Epidermal melanocyte (primary cell): ENCODE data around the gene CSK.

Source experiments
- DNase-seq: peaks from one replicate; pipeline ENCODE4 v3.0.0; 2011; ENCODE audit warnings: low spot score; ENCODE audit not compliant: insufficient read length

Gene CSK

DNA sequence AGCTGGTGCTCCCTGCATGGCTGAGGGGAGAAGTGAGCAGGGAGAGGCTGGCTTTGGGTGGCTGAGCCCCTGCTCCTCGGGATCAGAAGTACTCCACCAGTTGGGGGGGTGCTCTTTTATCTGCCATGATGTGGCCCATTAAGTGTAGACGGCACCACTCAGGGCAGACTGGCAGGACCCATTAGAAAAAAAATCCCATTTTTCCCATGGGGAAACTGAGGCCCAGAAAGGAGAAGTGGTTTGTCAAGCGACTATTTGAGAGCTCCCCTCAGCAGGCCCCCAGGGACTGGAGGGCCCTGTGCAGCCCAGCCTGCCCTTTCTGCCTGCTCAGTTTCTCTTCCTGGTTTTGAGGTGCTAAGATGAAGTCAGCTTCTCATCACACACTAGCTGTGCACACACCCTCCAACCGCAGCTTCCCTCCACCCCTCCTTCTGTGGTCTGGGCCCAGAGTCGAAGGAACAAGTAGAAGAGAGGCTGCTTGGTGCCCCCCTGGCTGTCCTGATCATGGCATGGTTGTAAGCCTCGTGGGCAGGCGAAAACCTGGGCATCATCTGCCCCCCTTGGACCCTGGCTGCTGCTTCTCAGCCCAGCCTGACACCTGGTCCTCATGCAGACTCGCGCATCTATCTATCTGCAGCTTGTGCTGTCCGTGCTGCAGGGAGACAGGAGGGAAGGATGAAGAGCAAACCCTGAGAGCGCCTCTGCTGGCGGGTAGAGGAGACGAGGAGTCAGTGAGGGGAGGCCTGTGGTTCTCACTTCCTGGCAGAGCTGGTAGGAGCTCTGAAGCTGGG, 5.6 kb downstream of the CSK start:
- DNase-seq, result peak; percentile 55

DNA sequence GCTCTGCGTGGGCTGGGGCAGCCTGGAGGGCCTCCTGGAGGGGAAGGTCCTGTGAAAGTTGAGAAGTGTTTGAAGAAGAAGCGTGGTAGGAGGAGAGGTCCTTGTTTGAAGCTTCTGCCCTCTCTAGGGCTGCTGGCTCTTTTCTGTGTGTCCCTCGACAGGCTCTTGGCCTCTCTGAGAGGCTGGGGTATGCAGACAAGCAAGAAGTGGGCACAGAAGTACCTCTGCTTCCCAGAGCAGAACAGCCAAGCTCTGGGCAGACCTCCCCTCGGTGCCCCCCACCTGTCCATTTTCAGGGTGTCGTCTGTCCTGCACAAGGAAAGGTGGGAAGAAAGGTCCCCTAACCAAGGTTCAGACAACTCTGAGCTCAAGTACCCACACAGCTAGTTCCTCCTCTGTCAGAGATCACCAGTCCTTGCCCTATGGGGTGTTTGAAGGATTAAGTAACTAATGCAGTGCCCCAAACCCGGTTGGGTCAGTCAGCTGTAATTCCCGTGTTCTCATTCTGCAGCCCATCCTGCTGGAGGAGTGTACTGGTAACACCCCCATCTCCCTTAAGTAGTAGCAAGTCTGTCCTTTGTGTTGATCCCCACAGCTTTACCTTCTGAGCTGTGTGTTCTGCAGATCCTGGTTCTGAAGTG, 6.3 kb downstream of the CSK start:
- DNase-seq, result no peak

GRCh38 chr15:74788683-74789151, 6.8 kb downstream of the CSK start:
- DNase-seq, result no peak

DNA sequence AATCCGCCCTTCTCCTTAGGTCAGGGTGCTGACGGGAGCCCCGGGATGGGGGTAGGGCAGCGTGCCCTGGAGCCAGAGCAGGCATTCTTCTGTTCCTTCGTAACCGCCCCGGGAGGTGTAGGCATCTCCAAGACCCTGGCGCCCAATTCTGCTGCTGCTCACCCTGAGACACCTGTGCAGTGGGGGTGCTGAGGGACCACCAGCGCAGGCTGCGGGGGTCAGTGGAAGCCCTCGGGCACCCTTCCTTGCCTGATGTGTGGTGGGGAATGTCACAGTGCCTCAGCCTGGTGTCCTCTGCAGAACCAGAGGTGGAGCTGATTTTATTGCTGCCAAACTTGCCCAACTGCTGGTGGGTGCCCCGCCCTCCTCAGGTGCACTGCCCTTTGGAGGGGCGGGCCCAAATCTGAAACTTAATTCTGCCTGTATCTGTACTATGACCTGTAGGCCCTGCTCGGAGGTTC, 7.3 kb downstream of the CSK start:
- no peak for DNase-seq

DNA sequence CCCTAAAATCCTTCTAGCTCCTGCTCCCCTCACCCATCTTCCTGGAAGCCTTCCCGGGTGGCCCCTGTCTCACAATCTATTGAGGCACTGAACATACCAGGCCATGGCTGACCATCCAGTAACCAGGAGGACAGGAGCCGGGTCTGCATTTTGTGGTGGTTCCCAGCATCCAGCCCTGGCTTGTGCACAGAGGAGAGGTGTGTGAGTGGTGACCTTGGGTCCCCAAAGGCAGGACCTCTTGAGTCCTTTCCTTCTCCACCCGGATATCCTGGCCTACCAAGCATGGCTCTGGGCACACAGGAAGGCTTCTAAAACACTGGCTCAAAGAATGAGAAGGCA, 7.8 kb downstream of the CSK start:
- no peak for DNase-seq

GRCh38 chr15:74790080-74790916, 8.4 kb downstream of the CSK start:
- DNase-seq, result peak; percentile 79

DNA sequence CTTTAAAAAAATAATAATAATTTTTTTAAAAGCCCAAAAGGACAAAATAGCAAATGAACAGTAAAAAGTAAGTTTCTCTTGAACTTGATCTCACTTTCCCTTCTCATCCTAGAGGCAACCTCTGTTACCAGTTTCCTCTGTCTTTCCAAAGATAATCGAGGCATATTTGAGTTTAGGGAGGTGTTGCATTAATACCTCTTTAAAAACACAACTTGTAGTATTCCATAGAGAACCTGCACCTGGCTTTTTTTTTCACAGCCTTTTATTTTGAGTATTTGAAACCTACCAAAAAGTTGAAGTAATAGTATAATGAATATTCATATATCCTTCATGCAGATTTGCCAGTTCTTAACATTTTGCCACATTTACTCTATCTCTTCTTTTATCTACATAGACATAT, 9.1 kb downstream of the CSK start:
- no peak for DNase-seq

GRCh38 chr15:74791667-74792066, 9.8 kb downstream of the CSK start:
- DNase-seq, result no peak

GRCh38 chr15:74792227-74793016, 10.5 kb downstream of the CSK start:
- DNase-seq, result no peak

DNA sequence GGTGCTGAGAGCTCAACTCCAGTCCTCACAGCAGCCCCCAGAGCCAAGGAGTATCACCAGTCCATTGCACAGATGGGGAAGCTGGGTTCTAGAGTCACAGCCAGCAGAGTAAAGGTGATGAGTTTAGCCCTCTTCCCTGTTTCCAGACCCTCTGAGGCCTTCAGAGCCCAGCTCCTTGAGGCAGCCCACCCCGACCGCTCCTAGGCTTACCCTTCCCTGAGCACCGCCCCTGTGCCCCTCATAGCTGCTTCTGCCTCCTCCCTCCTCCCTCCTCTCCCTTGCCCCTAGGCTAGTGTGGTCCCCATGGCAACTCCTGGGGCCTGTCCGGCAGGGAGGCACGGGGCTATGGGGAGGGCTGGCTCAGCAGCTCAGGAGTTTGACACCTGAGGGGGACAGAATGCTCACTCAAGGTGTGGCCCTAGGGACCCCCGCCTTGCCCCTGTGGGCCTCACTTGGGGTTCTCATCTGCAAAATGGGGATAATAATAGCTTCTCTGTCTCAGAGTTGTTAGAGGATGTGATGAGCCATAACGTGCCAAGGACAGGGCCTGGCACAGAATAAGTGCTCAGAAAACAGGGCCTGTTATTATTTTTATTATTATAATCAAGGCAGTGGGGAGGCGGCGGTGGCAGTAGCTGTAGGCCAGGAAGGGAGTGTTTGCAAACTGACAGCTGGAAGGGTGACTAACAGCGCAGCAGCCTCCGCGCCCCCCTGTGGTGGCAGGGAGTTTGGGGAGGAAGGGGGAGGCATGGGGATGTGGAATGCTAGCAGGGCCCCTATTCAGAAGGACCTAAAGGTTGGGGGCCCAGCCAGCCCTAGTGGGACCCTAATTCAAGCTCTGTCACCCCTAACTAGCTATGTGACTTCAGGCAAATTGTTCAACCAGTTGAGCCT, 11.5 kb downstream of the CSK start:
- no peak for DNase-seq

- no peak for DNase-seq
Observed at GRCh38 chr15:74794248-74794969, 12.5 kb downstream of the CSK start.

DNA sequence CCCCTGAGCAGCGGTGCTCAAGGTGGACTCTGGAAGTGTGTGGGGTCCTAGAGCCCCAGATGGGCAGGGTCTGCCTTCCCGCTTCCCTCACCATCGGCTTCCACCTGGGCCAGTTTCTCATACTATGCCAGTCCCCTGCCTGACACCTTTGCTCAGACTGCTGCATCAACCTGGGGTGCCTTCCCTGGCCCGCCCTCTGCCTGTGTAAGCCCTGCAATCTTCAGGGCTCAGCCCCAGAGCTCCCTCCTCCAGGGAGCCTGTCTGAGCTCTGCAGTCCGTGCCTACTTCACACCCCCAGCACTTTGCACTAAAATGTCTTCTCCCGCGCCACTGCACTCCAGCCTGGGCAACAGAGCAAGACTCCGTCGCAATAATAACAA, 13.1 kb downstream of the CSK start:
- DNase-seq, result no peak

GRCh38 chr15:74795966-74796625, 14.2 kb downstream of the CSK start:
- DNase-seq, result no peak

- no peak for DNase-seq
Observed at GRCh38 chr15:74798388-74799254, 16.7 kb downstream of the CSK start.

GRCh38 chr15:74799255-74799855, 17.5 kb downstream of the CSK start:
- no peak for DNase-seq

GRCh38 chr15:74799856-74800558, 18.1 kb downstream of the CSK start:
- peak; percentile 64 for DNase-seq

GRCh38 chr15:74800559-74801094, 18.7 kb downstream of the CSK start:
- DNase-seq, result no peak
